ENCODE results near the gene TRIM37. TPM values are rescaled to one million over a fixed set of nuclear protein-coding genes. Genes with fewer than 3 reads are reported as not detected.
"Not testable (repeated sequence)": the region's sequence is repeated elsewhere in the genome, so short reads cannot be mapped to it uniquely, and the experiment has no call there.

TRIM37 gene
- total RNA-seq, 1 experiment from 2014 or later, result 87.2 TPM

DNA sequence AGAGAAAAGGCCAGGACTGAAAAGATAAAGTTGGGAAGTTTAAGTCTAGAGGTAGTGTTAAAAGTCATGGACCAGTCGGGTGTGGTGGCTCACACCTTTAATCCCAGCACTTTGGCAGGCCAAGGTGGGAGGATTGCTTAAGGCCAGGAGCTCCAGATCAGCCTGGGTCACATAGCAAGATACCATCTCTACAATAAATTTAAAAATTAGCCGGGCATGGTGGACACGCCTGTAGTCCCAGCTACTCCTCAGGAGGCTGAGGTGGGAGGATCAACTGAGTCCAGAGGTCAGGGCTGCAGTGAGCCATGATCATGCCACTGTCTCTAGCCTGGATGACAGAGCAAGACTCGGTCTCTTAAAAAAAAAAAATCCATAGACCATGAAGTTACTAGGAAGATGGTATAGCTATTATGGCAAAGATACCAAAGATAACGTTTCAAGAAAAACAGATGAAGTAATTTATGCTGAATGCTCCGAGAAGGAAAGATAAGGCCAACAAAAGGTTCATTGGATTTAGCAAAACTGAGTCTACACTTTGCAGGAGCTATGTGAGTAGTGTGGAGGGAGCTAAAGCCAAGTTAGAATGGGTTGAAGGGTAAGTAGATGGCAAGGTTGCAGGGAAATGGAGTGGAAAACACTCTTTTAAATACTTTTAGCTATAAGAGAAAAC, 11.7 kb downstream of the TRIM37 start:
- Histone ChIP-seq H3K36me3 (peaks cover 41% of the 10 kb centered on the region), H3K27ac (peak overlapping the region; percentile 86), H3K9me3 (replicated peaks) (no peaks in the 10 kb centered on the region)

DNA sequence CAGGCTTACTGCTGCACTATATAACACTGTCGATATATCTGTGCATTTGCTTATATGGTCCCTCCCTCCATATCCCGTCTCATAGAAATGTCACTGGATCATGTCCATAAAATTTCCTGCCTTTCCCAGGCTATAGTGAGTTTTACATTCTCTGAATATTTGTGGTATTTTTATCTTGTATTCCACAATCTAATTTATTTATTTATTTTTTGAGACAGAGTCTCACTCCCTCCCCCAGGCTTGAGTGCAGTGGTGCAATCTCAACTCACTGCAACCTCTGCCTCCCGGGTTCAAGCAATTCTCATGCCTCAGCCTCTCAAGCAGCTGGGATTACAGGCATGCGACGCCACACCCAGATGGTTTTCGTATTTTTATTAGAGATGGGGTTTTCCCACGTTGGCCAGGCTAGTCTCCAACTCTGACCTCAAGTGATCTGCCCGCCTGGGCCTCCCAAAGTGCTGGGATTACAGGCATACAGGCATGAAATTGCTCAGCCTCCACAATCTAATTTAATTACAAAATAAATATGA, 12.9 kb downstream of the TRIM37 start:
- H3K4me1 ChIP-seq (replicated peaks), result peaks cover 32% of the 10 kb centered on the region
- DNase-seq (ENCODE audit: low read depth in 1 of 2, low spot score in 2 of 2), result peak; percentile 97 to 99
- no peaks in the 10 kb centered on the region for H3K9me3 ChIP-seq (replicated peaks)
- H3K27me3 ChIP-seq (replicated peaks), result no peaks in the 10 kb centered on the region
- peaks cover 41% of the 10 kb centered on the region for H3K36me3 ChIP-seq
- peak overlapping the region; percentile 15 for H3K4me3 ChIP-seq
- peak overlapping the region; percentile 94 for H3K27ac ChIP-seq

More for the DNA sequence above, 11.7 kb downstream of the TRIM37 start:
- H3K27me3 ChIP-seq (replicated peaks), result no peaks in the 10 kb centered on the region
- H3K4me1 ChIP-seq (replicated peaks), result peaks cover 32% of the 10 kb centered on the region
- H3K4me3 ChIP-seq, result no peak overlapping the region
- DNase-seq (ENCODE audit: low read depth in 1 of 2, low spot score in 2 of 2), result no peak

- Histone ChIP-seq H3K27me3 (replicated peaks) (no peaks in the 10 kb centered on the region), H3K4me3 (peak overlapping the region; percentile 15), H3K36me3 (peaks cover 44% of the 10 kb centered on the region), H3K27ac (peak overlapping the region; percentile 94), H3K4me1 (replicated peaks) (peaks cover 32% of the 10 kb centered on the region), H3K9me3 (replicated peaks) (no peaks in the 10 kb centered on the region)
- DNase-seq (ENCODE audit: low read depth in 1 of 2, low spot score in 2 of 2), result no peak
Observed at GRCh38 chr17:59093145-59093701, 13.5 kb downstream of the TRIM37 start.

- not testable (repeated sequence) for H3K27ac ChIP-seq; H3K4me3 ChIP-seq; H3K9me3 ChIP-seq (replicated peaks); H3K27me3 ChIP-seq (replicated peaks); DNase-seq (ENCODE audit: low read depth in 1 of 2, low spot score in 2 of 2)
- Histone ChIP-seq H3K4me1 (replicated peaks) (peaks cover 30% of the 10 kb centered on the region), H3K36me3 (peaks cover 52% of the 10 kb centered on the region)
Observed at GRCh38 chr17:59090593-59090992, 16.1 kb downstream of the TRIM37 start.

- Histone ChIP-seq H3K9me3 (replicated peaks) (no peaks in the 10 kb centered on the region), H3K27ac (no peak overlapping the region), H3K27me3 (replicated peaks) (no peaks in the 10 kb centered on the region), H3K36me3 (peaks cover 71% of the 10 kb centered on the region), H3K4me3 (no peak overlapping the region), H3K4me1 (replicated peaks) (no peaks in the 10 kb centered on the region)
- DNase-seq (ENCODE audit: low read depth in 1 of 2, low spot score in 2 of 2), result no peak
Observed at GRCh38 chr17:59084154-59084553, 22.5 kb downstream of the TRIM37 start.

- peaks cover 11% of the 10 kb centered on the region for H3K4me1 ChIP-seq (replicated peaks)
- DNase-seq (ENCODE audit: low read depth in 1 of 2, low spot score in 2 of 2), result peak in 1 of 2 experiments; percentile 26
- H3K9me3 ChIP-seq (replicated peaks), result no peaks in the 10 kb centered on the region
- H3K4me3 ChIP-seq, result no peak overlapping the region
- peak overlapping the region; percentile 60 for H3K27ac ChIP-seq
- peaks cover 83% of the 10 kb centered on the region for H3K36me3 ChIP-seq
- no peaks in the 10 kb centered on the region for H3K27me3 ChIP-seq (replicated peaks)
Observed at GRCh38 chr17:59074494-59074893, 32.2 kb downstream of the TRIM37 start.

DNA sequence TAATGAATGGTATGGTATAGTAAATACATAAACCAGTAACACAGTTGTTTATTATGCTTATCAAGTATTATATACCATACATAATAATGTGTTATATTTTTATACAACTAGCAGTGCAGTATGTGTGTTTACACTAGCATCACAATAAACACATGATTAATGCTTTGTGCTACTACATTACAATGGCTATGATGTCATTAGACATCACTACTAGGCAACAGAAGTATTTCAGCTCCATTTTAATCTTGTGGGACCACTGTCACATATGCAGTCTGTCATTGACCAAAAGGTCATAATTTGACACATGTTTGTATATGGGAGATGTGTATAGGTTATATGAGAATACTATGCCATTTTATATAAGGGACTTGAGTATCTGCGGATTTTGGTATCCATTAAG, 32.7 kb downstream of the TRIM37 start:
- H3K4me1 ChIP-seq (replicated peaks), result peaks cover 11% of the 10 kb centered on the region
- no peak overlapping the region for H3K4me3 ChIP-seq
- peak overlapping the region; percentile 60 for H3K27ac ChIP-seq
- no peaks in the 10 kb centered on the region for H3K27me3 ChIP-seq (replicated peaks)
- no peak for DNase-seq (ENCODE audit: low read depth in 1 of 2, low spot score in 2 of 2)
- no peaks in the 10 kb centered on the region for H3K9me3 ChIP-seq (replicated peaks)
- H3K36me3 ChIP-seq, result peaks cover 79% of the 10 kb centered on the region

GRCh38 chr17:59069856-59070255, 36.8 kb downstream of the TRIM37 start:
- Histone ChIP-seq H3K9me3 (replicated peaks) (no peaks in the 10 kb centered on the region), H3K27ac (no peak overlapping the region), H3K36me3 (peaks cover 78% of the 10 kb centered on the region)

DNA sequence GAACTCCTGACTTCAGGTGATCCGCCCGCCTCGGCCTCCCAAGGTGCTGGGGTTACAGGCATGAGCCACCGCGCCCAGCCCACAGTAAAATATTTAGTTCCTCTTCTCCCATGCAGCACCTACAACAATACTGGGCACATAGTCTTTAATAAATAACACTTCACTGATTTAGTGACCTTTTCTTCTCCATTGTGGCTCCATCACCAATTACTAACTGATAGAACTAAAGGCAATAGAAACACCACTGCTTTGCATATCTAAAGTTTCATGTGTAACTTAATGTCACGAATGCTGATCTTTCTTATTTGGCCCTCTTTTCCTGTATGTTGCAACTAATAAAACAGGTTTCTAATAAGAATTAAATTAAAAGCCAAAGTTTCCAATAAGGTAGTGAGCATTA, 38.9 kb downstream of the TRIM37 start:
- DNase-seq (ENCODE audit: low read depth in 1 of 2, low spot score in 2 of 2), result no peak
- Histone ChIP-seq H3K4me1 (replicated peaks) (no peaks in the 10 kb centered on the region), H3K9me3 (replicated peaks) (no peaks in the 10 kb centered on the region), H3K27ac (no peak overlapping the region), H3K27me3 (replicated peaks) (no peaks in the 10 kb centered on the region), H3K4me3 (no peak overlapping the region), H3K36me3 (peaks cover 71% of the 10 kb centered on the region)

More at GRCh38 chr17:59069856-59070255, 36.8 kb downstream of the TRIM37 start:
- Histone ChIP-seq H3K4me1 (replicated peaks) (peaks cover 10% of the 10 kb centered on the region), H3K27me3 (replicated peaks) (no peaks in the 10 kb centered on the region), H3K4me3 (no peak overlapping the region)
- no peak for DNase-seq (ENCODE audit: low read depth in 1 of 2, low spot score in 2 of 2)

GRCh38 chr17:59067340-59067739, 39.3 kb downstream of the TRIM37 start:
- H3K9me3 ChIP-seq (replicated peaks), result no peaks in the 10 kb centered on the region
- H3K4me1 ChIP-seq (replicated peaks), result no peaks in the 10 kb centered on the region
- no peak overlapping the region for H3K4me3 ChIP-seq
- H3K27me3 ChIP-seq (replicated peaks), result no peaks in the 10 kb centered on the region
- no peak overlapping the region for H3K27ac ChIP-seq
- no peak for DNase-seq (ENCODE audit: low read depth in 1 of 2, low spot score in 2 of 2)
- peaks cover 71% of the 10 kb centered on the region for H3K36me3 ChIP-seq

DNA sequence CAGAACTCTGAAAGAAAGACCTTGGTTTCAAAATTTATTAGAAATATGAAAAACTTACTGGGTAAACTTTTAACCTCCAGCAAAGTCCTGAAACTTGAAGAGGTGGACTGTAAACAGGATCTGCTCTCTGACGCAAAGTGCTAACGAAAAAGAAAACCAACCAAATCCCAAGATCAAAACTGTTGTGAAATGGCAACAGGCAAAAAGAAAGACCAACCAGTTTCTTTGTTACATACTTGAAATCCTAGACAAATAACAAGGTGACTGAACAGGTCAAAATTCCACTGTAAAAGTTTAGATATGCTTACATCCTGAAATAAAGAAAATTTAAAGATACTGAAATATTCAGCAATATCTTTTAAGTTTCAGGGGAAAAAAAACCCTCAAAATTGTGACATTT, 44.2 kb downstream of the TRIM37 start:
- Histone ChIP-seq H3K27me3 (replicated peaks) (no peaks in the 10 kb centered on the region), H3K9me3 (replicated peaks) (no peaks in the 10 kb centered on the region), H3K4me1 (replicated peaks) (no peaks in the 10 kb centered on the region), H3K4me3 (no peak overlapping the region), H3K27ac (no peak overlapping the region), H3K36me3 (peaks cover 74% of the 10 kb centered on the region)
- DNase-seq (ENCODE audit: low read depth in 1 of 2, low spot score in 2 of 2), result no peak

DNA sequence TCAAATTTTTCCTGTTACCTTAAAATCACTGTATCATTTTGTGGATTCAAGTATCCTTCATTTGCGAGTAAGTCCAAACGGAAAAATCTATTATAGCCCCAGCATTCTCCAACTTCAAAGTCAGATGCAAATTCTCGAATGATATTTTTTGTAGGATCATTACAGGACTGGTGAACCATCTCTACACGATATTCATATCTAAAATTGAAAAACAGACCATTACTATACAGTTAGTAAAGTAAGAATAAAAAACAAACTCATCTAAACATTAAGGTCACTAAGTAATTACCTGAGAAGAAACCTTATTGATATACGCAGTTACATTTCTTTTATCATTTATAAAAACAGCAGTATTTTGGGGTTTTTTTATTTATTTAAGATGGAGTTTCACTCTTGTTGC, 49.8 kb downstream of the TRIM37 start:
- Histone ChIP-seq H3K4me3 (no peak overlapping the region), H3K9me3 (replicated peaks) (no peaks in the 10 kb centered on the region), H3K27ac (no peak overlapping the region), H3K27me3 (replicated peaks) (no peaks in the 10 kb centered on the region), H3K4me1 (replicated peaks) (no peaks in the 10 kb centered on the region), H3K36me3 (peaks cover 90% of the 10 kb centered on the region)
- DNase-seq (ENCODE audit: low read depth in 1 of 2, low spot score in 2 of 2), result no peak

DNA sequence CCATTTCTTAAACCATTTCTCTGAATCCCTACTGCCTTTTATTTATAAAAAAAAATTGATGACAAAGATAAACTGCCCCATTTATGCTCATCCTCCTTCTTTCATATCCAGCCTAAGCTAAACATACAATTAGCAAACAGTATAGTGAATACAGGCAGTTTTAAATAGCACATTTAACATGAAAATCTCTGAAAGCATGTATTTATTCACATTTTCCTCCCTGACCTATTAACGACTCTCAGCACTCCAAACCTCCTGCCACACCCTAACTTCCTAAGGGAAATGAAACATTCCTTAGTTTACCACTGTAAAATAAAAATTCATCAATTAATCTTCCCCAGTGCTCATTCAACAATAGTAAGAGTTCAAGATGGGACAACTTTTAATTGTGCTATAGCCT, 56.9 kb downstream of the TRIM37 start:
- H3K36me3 ChIP-seq, result peaks cover 92% of the 10 kb centered on the region
- DNase-seq (ENCODE audit: low read depth in 1 of 2, low spot score in 2 of 2), result no peak

GRCh38 chr17:59047616-59048015, 59.1 kb downstream of the TRIM37 start:
- no peak overlapping the region for H3K4me3 ChIP-seq
- H3K4me1 ChIP-seq (replicated peaks), result no peaks in the 10 kb centered on the region
- DNase-seq (ENCODE audit: low read depth in 1 of 2, low spot score in 2 of 2), result no peak
- peaks cover 92% of the 10 kb centered on the region for H3K36me3 ChIP-seq
- no peaks in the 10 kb centered on the region for H3K9me3 ChIP-seq (replicated peaks)
- H3K27me3 ChIP-seq (replicated peaks), result no peaks in the 10 kb centered on the region
- H3K27ac ChIP-seq, result no peak overlapping the region

More for the DNA sequence above, 56.9 kb downstream of the TRIM37 start:
- H3K9me3 ChIP-seq (replicated peaks), result no peaks in the 10 kb centered on the region
- H3K27me3 ChIP-seq (replicated peaks), result no peaks in the 10 kb centered on the region
- no peak overlapping the region for H3K27ac ChIP-seq
- no peaks in the 10 kb centered on the region for H3K4me1 ChIP-seq (replicated peaks)
- no peak overlapping the region for H3K4me3 ChIP-seq

Measured in SJSA1 (cell line).